Chondrocyte (in vitro differentiated cells): ENCODE measurements around the gene HSD17B12. TPM values are rescaled to one million over a fixed set of nuclear protein-coding genes. Genes with fewer than 3 reads are reported as not detected.

ENCODE experiments used
- DNase-seq: peaks from one replicate; pipeline ENCODE4 v3.0.0; 2021; ENCODE audit warnings: mixed read lengths, low spot score
- H3K27ac Mint-ChIP-seq: one replicate; pipeline ENCODE4 v1.8.0; 2021; ENCODE audit warnings: mild to moderate bottlenecking, moderate library complexity, mixed read lengths; ENCODE audit not compliant: unreplicated experiment
- H3K27me3 Mint-ChIP-seq: 2 replicates; pipeline ENCODE4 v1.8.0; 2021; ENCODE audit warnings: low read depth, mixed read lengths
- H3K36me3 Mint-ChIP-seq: 2 replicates; pipeline ENCODE4 v1.8.0; 2021; ENCODE audit warnings: low read depth, mixed read lengths
- H3K4me1 Mint-ChIP-seq: 2 replicates; pipeline ENCODE4 v1.8.0; 2021; ENCODE audit warnings: low read depth, mild to moderate bottlenecking, mixed read lengths
- H3K4me3 Mint-ChIP-seq: one replicate; pipeline ENCODE4 v1.8.0; 2021; ENCODE audit warnings: mild to moderate bottlenecking, moderate library complexity, mixed read lengths; ENCODE audit not compliant: unreplicated experiment
- H3K9me3 Mint-ChIP-seq: 2 replicates; pipeline ENCODE4 v1.8.0; 2021; ENCODE audit warnings: low read depth, mixed read lengths
- CTCF ChIP-seq: fragments of 200-600 bp; sonication (generic); IDR thresholded peaks from 2 replicates; pipeline ENCODE4 v1.5.0; 2021; ENCODE audit warnings: antibody characterized with exemption, mild to moderate bottlenecking, moderate library complexity
- total RNA-seq: library from RNA; stranded (reverse); gene quantifications from 3 replicates; pipeline ENCODE4 v1.2.1, GENCODE V29; 2021

The HSD17B12 gene
- total RNA-seq, 1 donor from 2014 or later, result 89.3 TPM

DNA sequence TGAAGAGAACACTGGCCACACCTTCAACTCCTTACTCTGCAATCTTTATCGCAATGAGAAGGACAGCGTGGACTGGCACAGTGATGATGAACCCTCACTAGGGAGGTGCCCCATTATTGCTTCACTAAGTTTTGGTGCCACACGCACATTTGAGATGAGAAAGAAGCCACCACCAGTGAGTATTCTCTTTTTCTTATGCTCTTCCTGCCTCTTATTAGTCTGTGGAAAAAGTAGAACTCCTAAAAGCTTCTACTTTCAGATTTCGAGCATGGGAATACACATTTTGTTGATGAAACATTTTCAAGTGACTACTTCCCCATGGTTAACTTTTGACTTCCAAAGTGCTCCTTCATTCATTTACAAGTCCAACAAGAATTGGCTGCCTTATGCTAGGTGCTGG is 221.0 kb downstream of the HSD17B12 start:
- no peaks in the 10 kb centered on the region for H3K27me3 Mint-ChIP-seq
- no peak for TF ChIP-seq CTCF
- H3K27ac Mint-ChIP-seq, result no peak overlapping the region
- no peaks in the 10 kb centered on the region for H3K4me1 Mint-ChIP-seq
- no peaks in the 10 kb centered on the region for H3K9me3 Mint-ChIP-seq
- no peak overlapping the region for H3K4me3 Mint-ChIP-seq
- DNase-seq, result no peak
- peaks cover 35% of the 10 kb centered on the region for H3K36me3 Mint-ChIP-seq

DNA sequence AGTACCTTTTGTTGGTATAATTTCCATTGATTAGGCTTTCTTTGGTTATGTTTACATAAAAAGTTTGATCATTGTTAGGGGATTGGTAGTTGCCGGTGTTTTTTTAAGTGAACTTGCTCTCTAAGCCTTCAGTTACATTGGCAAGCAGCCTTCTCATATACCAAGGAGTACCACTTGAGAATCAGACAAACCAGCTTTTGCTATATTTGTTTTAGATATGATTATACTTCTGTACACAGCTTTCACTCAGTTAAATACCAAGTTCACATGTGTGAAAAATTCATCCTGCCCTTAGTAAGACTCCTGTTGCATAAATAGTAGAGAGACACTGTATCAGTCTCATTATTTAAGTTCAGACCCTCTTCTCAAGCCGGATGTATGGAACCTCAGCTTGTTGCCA is 222.5 kb downstream of the HSD17B12 start:
- no peak for TF ChIP-seq CTCF
- H3K36me3 Mint-ChIP-seq, result peaks cover 33% of the 10 kb centered on the region
- H3K27ac Mint-ChIP-seq, result no peak overlapping the region
- no peaks in the 10 kb centered on the region for H3K9me3 Mint-ChIP-seq
- no peak for DNase-seq
- H3K4me3 Mint-ChIP-seq, result no peak overlapping the region
- no peaks in the 10 kb centered on the region for H3K4me1 Mint-ChIP-seq
- H3K27me3 Mint-ChIP-seq, result no peaks in the 10 kb centered on the region

GRCh38 chr11:43903969-43904368 is 223.4 kb downstream of the HSD17B12 start:
- no peaks in the 10 kb centered on the region for H3K4me1 Mint-ChIP-seq
- H3K9me3 Mint-ChIP-seq, result no peaks in the 10 kb centered on the region
- H3K27me3 Mint-ChIP-seq, result no peaks in the 10 kb centered on the region
- no peak overlapping the region for H3K27ac Mint-ChIP-seq
- H3K36me3 Mint-ChIP-seq, result peaks cover 25% of the 10 kb centered on the region
- no peak overlapping the region for H3K4me3 Mint-ChIP-seq
- DNase-seq, result no peak
- no peak for TF ChIP-seq CTCF

- Mint-ChIP-seq H3K9me3 (no peaks in the 10 kb centered on the region), H3K4me3 (no peak overlapping the region), H3K27me3 (no peaks in the 10 kb centered on the region), H3K36me3 (peaks cover 24% of the 10 kb centered on the region), H3K27ac (no peak overlapping the region), H3K4me1 (no peaks in the 10 kb centered on the region)
- no peak for TF ChIP-seq CTCF
- no peak for DNase-seq
Measured at GRCh38 chr11:43904742-43905535, 224.4 kb downstream of the HSD17B12 start.

DNA sequence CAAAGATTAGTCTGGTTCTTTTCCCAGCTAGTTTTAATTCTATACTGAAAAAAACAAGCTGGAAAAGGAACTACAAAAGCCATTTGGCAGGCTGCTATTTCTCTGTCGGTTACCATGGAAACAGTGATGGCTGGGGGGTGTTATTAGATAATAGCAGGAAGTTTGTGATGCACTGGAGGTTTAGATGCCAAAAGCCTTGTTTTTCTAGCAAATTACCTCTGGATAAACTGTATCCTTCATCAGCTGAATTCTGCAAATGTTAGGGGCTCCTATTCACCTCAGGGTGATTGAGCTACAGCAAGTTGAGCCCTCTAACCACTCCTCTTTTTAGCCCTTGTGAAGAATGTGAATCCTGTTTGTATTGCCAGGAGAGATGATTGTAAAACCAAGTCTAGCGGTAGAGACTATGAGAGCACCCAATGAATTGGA is 225.3 kb downstream of the HSD17B12 start:
- no peak overlapping the region for H3K27ac Mint-ChIP-seq
- no peak for TF ChIP-seq CTCF
- no peaks in the 10 kb centered on the region for H3K27me3 Mint-ChIP-seq

More for the DNA sequence above, 225.3 kb downstream of the HSD17B12 start:
- Mint-ChIP-seq H3K4me1 (no peaks in the 10 kb centered on the region), H3K36me3 (peaks cover 23% of the 10 kb centered on the region), H3K9me3 (no peaks in the 10 kb centered on the region), H3K4me3 (no peak overlapping the region)
- DNase-seq, result no peak

Other genes starting within 250 kb of the HSD17B12 start
- 20.1 to 26.5 TPM (median 25.5 TPM) in 3 replicates for gene ALKBH3, start 200.1 kb downstream of the HSD17B12 start, total RNA-seq